ENCODE results near the gene ACACB. TPM values are rescaled to one million over a fixed set of nuclear protein-coding genes. Genes with fewer than 3 reads are reported as not detected.

Gene ACACB
- total and polyA plus RNA-seq, 11 donors: 29.9 to 176 (median 119) TPM

DNA sequence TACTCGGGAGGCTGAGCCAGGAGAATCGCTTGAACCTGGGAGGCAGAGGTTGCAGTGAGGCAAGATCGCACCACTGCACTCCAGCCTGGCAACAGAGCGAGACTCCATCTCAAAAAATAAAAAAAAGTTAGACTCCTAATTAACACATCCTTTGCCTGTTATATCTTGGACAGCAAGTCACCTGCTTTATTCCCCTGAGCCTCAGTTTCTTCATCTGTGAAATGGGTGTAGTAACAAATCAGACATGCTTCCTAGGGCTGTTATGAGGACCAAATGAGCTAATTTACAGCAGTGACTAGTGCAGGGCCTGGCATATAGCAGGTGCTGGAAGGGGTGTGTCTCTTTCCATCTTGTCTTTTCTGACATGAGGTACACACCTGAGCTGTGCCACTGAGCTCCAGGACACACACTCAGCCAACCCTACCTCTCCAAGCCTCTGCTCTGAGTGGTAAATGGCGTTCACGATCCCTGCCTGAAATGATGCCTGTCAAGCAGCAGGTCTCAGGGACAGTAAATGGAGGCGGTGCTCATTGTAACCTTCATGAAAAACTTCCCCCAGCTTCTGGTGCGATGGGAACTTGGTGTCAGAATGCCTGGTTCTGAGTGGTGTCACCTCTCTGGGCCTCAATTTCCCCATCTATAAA, 161.0 kb downstream of the ACACB start:
- no peaks in the 10 kb centered on the region for H3K27me3 ChIP-seq
- peak overlapping the region in 1 of 12 donors; percentile 29 for H3K27ac ChIP-seq
- H3K9me3 ChIP-seq: no peaks in the 10 kb centered on the region
- intact Hi-C loops (cut with DNase I): no loop called here
- WGBS, 4 donors: 91 to 98% (median 95%) methylated on average over 8 of the region's 8 CpGs
- TF ChIP-seq CTCF (IDR thresholded peaks at IDR 0.05) (no peak), POLR2A (IDR thresholded peaks at IDR 0.05) (no peak)
- no peaks in the 10 kb centered on the region for H3K36me3 ChIP-seq
- peaks cover 0 to 10% (median 0%) of the 10 kb centered on the region in 12 donors for H3K4me1 ChIP-seq
- no peak for ATAC-seq
- no peak overlapping the region for H3K4me3 ChIP-seq
- DNase-seq: no peak

- Histone ChIP-seq H3K9me3 (no peaks in the 10 kb centered on the region), H3K4me3 (no peak overlapping the region), H3K27ac (peak overlapping the region in 1 of 12 donors; percentile 29), H3K27me3 (no peaks in the 10 kb centered on the region), H3K36me3 (no peaks in the 10 kb centered on the region), H3K4me1 (peaks cover 0 to 10% (median 0%) of the 10 kb centered on the region in 12 donors)
- intact Hi-C loops (cut with DNase I): no loop called here
- 51 to 56% (median 54%) methylated on average over 15 of the region's 15 CpGs for whole genome bisulfite sequencing, 4 donors
- peak in 2 of 4 donors; percentile 44 to 48 for ATAC-seq
- no peak for DNase-seq
- TF ChIP-seq CTCF (IDR thresholded peaks at IDR 0.05): no peak
- TF ChIP-seq POLR2A (IDR thresholded peaks at IDR 0.05): no peak
Observed at GRCh38 chr12:109277899-109278762, 161.7 kb downstream of the ACACB start.

- WGBS, 4 donors: 89 to 92% (median 92%) methylated on average over 10 of the region's 10 CpGs
- Histone ChIP-seq H3K9me3 (no peaks in the 10 kb centered on the region), H3K4me1 (peaks cover 0 to 10% (median 0%) of the 10 kb centered on the region in 12 donors), H3K36me3 (no peaks in the 10 kb centered on the region), H3K27ac (peak overlapping the region in 1 of 12 donors; percentile 29), H3K4me3 (no peak overlapping the region), H3K27me3 (no peaks in the 10 kb centered on the region)
- DNase-seq (no peak), ATAC-seq (no peak)
- intact Hi-C loops (cut with DNase I): no loop called here
- no peak for TF ChIP-seq POLR2A (IDR thresholded peaks at IDR 0.05)
- TF ChIP-seq CTCF (IDR thresholded peaks at IDR 0.05): no peak
Observed at GRCh38 chr12:109278912-109279311, 162.5 kb downstream of the ACACB start.

- intact Hi-C loops (cut with DNase I): no loop called here
- 93 to 100% (median 95%) methylated on average over 1 to 13 of the region's 13 CpGs for WGBS, 4 donors
- H3K27me3 ChIP-seq: no peaks in the 10 kb centered on the region
- H3K36me3 ChIP-seq: no peaks in the 10 kb centered on the region
- H3K9me3 ChIP-seq: no peaks in the 10 kb centered on the region
- no peak overlapping the region for H3K27ac ChIP-seq
- no peak for TF ChIP-seq CTCF (IDR thresholded peaks at IDR 0.05)
- no peak for TF ChIP-seq POLR2A (IDR thresholded peaks at IDR 0.05)
- peaks cover 0 to 10% (median 0%) of the 10 kb centered on the region in 12 donors for H3K4me1 ChIP-seq
- no peak for DNase-seq
- peak in 1 of 4 donors; percentile 24 for ATAC-seq
- H3K4me3 ChIP-seq: no peak overlapping the region
Observed at GRCh38 chr12:109279525-109279924, 163.1 kb downstream of the ACACB start.

Data from heart left ventricle (tissue), 16 donors.